DOHH2 (cell line): ENCODE data around the gene SKA1.

Experiments
- EZH2phosphoT487 ChIP-seq: fragments of 200-600 bp; sonication (generic); IDR thresholded peaks from 2 replicates; pipeline ENCODE4 v1.6.1; 2017; ENCODE audit warnings: borderline replicate concordance, mild to moderate bottlenecking, antibody characterized with exemption, low read length, moderate library complexity, mixed read lengths
- TF ChIP-seq, protein P1 (sequence below): fragments of 200-600 bp; sonication (generic); IDR thresholded peaks from one replicate; pipeline ENCODE4 v1.5.1; 2014; ENCODE audit warnings: antibody characterized with exemption, mild to moderate bottlenecking, low read depth, low read length; ENCODE audit not compliant: poor library complexity, severe bottlenecking

DNA sequence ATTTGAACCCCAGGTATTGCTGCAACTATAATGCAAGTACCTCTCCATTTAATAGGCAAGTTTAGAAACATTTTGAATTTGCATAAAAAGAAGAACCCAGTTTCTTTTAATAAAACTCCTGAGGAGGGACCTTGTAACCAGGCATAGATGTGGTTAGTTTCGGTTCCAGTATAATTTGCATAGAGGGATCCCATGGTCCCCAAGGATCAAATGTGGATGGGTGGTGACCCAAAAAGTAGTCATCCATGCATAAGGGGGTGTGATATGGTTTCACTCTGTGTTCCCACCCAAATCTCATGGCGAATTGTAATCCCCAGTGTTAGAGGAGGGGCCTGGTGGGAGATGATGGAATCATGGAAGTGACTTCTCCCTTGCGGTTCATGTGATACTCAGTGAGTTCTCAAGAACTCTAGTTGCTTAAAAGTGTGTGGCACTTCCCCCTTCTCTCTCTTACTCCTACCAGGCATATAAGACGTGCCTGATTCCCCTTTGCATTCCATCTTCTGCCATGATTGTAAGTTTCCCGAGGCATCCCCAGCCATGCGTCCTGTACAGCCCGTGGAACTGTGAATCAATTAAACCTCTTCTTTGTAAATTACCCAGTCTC lies 40.2 kb upstream of the SKA1 start:
- TF ChIP-seq, protein P1, sequence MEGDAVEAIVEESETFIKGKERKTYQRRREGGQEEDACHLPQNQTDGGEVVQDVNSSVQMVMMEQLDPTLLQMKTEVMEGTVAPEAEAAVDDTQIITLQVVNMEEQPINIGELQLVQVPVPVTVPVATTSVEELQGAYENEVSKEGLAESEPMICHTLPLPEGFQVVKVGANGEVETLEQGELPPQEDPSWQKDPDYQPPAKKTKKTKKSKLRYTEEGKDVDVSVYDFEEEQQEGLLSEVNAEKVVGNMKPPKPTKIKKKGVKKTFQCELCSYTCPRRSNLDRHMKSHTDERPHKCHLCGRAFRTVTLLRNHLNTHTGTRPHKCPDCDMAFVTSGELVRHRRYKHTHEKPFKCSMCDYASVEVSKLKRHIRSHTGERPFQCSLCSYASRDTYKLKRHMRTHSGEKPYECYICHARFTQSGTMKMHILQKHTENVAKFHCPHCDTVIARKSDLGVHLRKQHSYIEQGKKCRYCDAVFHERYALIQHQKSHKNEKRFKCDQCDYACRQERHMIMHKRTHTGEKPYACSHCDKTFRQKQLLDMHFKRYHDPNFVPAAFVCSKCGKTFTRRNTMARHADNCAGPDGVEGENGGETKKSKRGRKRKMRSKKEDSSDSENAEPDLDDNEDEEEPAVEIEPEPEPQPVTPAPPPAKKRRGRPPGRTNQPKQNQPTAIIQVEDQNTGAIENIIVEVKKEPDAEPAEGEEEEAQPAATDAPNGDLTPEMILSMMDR: no peak
- TF ChIP-seq EZH2phosphoT487: peak; percentile 69; the same call in 1 of the 2 replicates
